Measurements from ENCODE around the gene MRPL33. TPM values are rescaled to one million over a fixed set of nuclear protein-coding genes. Genes with fewer than 3 reads are reported as not detected.
"Not testable (repeated sequence)": the region's sequence is repeated elsewhere in the genome, so short reads cannot be mapped to it uniquely, and the experiment has no call there.

Gene MRPL33
- total and polyA plus RNA-seq, 2 experiments from 2014 or later: 80.5 to 310 TPM

DNA sequence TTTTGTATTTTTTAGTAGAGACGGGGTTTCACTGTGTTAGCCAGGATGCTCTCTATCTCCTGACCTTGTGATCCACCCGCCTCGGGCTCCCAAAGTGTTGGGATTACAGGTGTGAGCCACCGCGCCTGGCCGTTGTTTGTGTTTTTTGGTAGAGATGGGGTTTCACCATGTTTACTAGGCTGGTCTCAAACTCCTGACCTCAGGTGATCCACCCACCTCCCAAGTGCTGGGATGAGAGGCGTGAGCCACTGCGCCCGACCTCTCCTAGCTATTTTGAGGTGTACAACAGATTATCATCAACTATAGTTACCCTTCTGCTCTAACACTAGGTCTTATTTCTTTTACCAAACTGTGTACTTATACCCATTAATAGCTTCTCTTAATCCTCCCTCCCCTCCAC, 28.9 kb upstream of the MRPL33 start:
- no peak overlapping the region for H3K4me3 Mint-ChIP-seq
- peaks cover 18% of the 10 kb centered on the region; the same call in 2 of the 3 replicates for H3K9me3 Mint-ChIP-seq
- Histone ChIP-seq H4K20me1 (replicated peaks; ENCODE audit: insufficient read depth) (no peaks in the 10 kb centered on the region), H3K4me3 (no peak overlapping the region), H2AFZ (peak overlapping the region; percentile 28; the same call in 1 of the 2 replicates), H3K79me2 (replicated peaks; ENCODE audit: insufficient read depth) (no peaks in the 10 kb centered on the region), H3K27me3 (ENCODE audit: insufficient read depth) (no peaks in the 10 kb centered on the region), H3F3A (replicated peaks; ENCODE audit: low read depth) (no peaks in the 10 kb centered on the region), H3K9me2 (ENCODE audit: insufficient read depth) (0 out of 2 replicates have a peak, but pooled peaks cover 3% of the 10 kb centered on the region), H3K4me1 (ENCODE audit: insufficient read depth) (no peaks in the 10 kb centered on the region), H3K36me3 (ENCODE audit: insufficient read depth) (no peaks in the 10 kb centered on the region), H3K27ac (ENCODE audit: low read depth) (no peak overlapping the region), H3K4me2 (no peak overlapping the region)
- no peak for ATAC-seq
- H3K4me1 Mint-ChIP-seq: peaks cover 5% of the 10 kb centered on the region
- no peak for DNase-seq (ENCODE audit: low spot score)
- no peaks in the 10 kb centered on the region for H3K27me3 Mint-ChIP-seq (ENCODE audit: insufficient read depth, low read depth, poor library complexity)
- TF ChIP-seq ZNF331 (CRISPR knock-in tag; IDR thresholded peaks at IDR 0.05; ENCODE audit: low read depth) (no peak), EZH2 (IDR thresholded peaks at IDR 0.05; ENCODE audit: low read depth, unreplicated experiment) (no peak), ZNF114 (CRISPR knock-in tag; IDR thresholded peaks at IDR 0.05) (no peak), STAT1 (IDR thresholded peaks at IDR 0.05; ENCODE audit: unreplicated experiment) (no peak)
- TF ChIP-seq, protein P1, sequence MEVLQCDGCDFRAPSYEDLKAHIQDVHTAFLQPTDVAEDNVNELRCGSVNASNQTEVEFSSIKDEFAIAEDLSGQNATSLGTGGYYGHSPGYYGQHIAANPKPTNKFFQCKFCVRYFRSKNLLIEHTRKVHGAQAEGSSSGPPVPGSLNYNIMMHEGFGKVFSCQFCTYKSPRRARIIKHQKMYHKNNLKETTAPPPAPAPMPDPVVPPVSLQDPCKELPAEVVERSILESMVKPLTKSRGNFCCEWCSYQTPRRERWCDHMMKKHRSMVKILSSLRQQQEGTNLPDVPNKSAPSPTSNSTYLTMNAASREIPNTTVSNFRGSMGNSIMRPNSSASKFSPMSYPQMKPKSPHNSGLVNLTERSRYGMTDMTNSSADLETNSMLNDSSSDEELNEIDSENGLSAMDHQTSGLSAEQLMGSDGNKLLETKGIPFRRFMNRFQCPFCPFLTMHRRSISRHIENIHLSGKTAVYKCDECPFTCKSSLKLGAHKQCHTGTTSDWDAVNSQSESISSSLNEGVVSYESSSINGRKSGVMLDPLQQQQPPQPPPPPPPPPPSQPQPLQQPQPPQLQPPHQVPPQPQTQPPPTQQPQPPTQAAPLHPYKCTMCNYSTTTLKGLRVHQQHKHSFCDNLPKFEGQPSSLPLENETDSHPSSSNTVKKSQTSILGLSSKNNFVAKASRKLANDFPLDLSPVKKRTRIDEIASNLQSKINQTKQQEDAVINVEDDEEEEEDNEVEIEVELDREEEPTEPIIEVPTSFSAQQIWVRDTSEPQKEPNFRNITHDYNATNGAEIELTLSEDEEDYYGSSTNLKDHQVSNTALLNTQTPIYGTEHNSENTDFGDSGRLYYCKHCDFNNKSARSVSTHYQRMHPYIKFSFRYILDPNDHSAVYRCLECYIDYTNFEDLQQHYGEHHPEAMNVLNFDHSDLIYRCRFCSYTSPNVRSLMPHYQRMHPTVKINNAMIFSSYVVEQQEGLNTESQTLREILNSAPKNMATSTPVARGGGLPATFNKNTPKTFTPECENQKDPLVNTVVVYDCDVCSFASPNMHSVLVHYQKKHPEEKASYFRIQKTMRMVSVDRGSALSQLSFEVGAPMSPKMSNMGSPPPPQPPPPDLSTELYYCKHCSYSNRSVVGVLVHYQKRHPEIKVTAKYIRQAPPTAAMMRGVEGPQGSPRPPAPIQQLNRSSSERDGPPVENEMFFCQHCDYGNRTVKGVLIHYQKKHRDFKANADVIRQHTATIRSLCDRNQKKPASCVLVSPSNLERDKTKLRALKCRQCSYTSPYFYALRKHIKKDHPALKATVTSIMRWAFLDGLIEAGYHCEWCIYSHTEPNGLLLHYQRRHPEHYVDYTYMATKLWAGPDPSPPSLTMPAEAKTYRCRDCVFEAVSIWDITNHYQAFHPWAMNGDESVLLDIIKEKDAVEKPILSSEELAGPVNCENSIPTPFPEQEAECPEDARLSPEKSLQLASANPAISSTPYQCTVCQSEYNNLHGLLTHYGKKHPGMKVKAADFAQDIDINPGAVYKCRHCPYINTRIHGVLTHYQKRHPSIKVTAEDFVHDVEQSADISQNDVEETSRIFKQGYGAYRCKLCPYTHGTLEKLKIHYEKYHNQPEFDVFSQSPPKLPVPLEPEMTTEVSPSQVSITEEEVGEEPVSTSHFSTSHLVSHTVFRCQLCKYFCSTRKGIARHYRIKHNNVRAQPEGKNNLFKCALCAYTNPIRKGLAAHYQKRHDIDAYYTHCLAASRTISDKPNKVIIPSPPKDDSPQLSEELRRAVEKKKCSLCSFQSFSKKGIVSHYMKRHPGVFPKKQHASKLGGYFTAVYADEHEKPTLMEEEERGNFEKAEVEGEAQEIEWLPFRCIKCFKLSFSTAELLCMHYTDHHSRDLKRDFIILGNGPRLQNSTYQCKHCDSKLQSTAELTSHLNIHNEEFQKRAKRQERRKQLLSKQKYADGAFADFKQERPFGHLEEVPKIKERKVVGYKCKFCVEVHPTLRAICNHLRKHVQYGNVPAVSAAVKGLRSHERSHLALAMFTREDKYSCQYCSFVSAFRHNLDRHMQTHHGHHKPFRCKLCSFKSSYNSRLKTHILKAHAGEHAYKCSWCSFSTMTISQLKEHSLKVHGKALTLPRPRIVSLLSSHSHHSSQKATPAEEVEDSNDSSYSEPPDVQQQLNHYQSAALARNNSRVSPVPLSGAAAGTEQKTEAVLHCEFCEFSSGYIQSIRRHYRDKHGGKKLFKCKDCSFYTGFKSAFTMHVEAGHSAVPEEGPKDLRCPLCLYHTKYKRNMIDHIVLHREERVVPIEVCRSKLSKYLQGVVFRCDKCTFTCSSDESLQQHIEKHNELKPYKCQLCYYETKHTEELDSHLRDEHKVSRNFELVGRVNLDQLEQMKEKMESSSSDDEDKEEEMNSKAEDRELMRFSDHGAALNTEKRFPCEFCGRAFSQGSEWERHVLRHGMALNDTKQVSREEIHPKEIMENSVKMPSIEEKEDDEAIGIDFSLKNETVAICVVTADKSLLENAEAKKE (CRISPR knock-in tag; IDR thresholded peaks at IDR 0.05): no peak
- H3K36me3 Mint-ChIP-seq (ENCODE audit: low read depth): peaks cover 2% of the 10 kb centered on the region; the same call in 2 of the 3 replicates
- no peak overlapping the region for H3K27ac Mint-ChIP-seq

DNA sequence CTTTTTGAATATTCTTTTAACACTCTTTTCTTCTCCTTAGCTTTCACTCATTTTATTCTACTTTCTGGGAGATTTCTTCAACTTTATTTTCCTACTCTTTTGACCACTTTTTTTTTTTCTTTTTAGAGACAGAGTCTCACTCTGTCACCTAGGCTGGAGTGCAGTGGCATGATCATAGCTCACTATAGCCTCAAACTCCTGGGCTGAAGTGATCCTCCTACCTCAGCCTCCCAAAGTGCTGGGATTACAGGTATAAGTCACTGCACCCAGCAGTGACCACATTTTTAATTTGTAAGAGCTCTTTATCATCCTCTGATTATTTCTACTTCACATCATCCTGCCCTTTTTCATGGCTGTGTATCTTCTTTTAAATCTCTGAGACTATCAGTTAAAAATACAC, 26.0 kb upstream of the MRPL33 start:
- not testable (repeated sequence) for H3K27me3 ChIP-seq (ENCODE audit: insufficient read depth); H3K36me3 Mint-ChIP-seq (ENCODE audit: low read depth); H3K27ac ChIP-seq (ENCODE audit: low read depth); DNase-seq (ENCODE audit: low spot score); H3K4me1 Mint-ChIP-seq; H3K79me2 ChIP-seq (replicated peaks; ENCODE audit: insufficient read depth); H4K20me1 ChIP-seq (replicated peaks; ENCODE audit: insufficient read depth); H2AFZ ChIP-seq; H3K27me3 Mint-ChIP-seq (ENCODE audit: insufficient read depth, low read depth, poor library complexity); H3K36me3 ChIP-seq (ENCODE audit: insufficient read depth); ATAC-seq; H3K4me3 ChIP-seq; H3K4me1 ChIP-seq (ENCODE audit: insufficient read depth); H3F3A ChIP-seq (replicated peaks; ENCODE audit: low read depth); H3K27ac Mint-ChIP-seq; H3K9me2 ChIP-seq (ENCODE audit: insufficient read depth); H3K4me2 ChIP-seq; H3K4me3 Mint-ChIP-seq
- H3K9me3 Mint-ChIP-seq: peaks cover 21% of the 10 kb centered on the region; the same call in 2 of the 3 replicates
